GM11168 (cell line): ENCODE measurements around the gene MAGI1.
"Not testable (repeated sequence)": the region's sequence is repeated elsewhere in the genome, so short reads cannot be mapped to it uniquely, and the experiment has no call there.

Experiments
- in situ Hi-C: fragments of 300-500 bp; cut with MboI; formaldehyde crosslinking; loops from one replicate; pipeline ENCODE4 v1.12.0; 2022; ENCODE audit warnings: low sequenced_read_pairs; ENCODE audit not compliant: unreplicated experiment

The MAGI1 gene

GRCh38 chr3:65914740-65915367, 123.9 kb downstream of the MAGI1 start:
- in situ Hi-C loops: no loop called here

GRCh38 chr3:65914032-65914739, 124.5 kb downstream of the MAGI1 start:
- in situ Hi-C loops: no loop called here

- in situ Hi-C loops: no loop called here
These were observed 126.1 kb downstream of the MAGI1 start for GRCh38 chr3:65912647-65913046.

GRCh38 chr3:65908588-65908987, 130.1 kb downstream of the MAGI1 start:
- in situ Hi-C loops: no loop called here

- in situ Hi-C loops: no loop called here
These were observed 131.2 kb downstream of the MAGI1 start for GRCh38 chr3:65907232-65908130.

GRCh38 chr3:65905771-65906170, 132.9 kb downstream of the MAGI1 start:
- in situ Hi-C loops: no loop called here

- in situ Hi-C loops: no loop called here
These were observed 134.7 kb downstream of the MAGI1 start for GRCh38 chr3:65904016-65904415.

GRCh38 chr3:65902304-65902793, 136.4 kb downstream of the MAGI1 start:
- in situ Hi-C loops: no loop called here

GRCh38 chr3:65901226-65901625, 137.5 kb downstream of the MAGI1 start:
- in situ Hi-C loops: no loop called here

GRCh38 chr3:65899226-65899625, 139.5 kb downstream of the MAGI1 start:
- in situ Hi-C loops: no loop called here

GRCh38 chr3:65897766-65898165, 141.0 kb downstream of the MAGI1 start:
- in situ Hi-C loops: no loop called here

GRCh38 chr3:65896321-65896720, 142.4 kb downstream of the MAGI1 start:
- in situ Hi-C loops: no loop called here

GRCh38 chr3:65894679-65895453, 143.9 kb downstream of the MAGI1 start:
- in situ Hi-C loops: no loop called here

- in situ Hi-C loops: no loop called here
These were observed 144.6 kb downstream of the MAGI1 start for GRCh38 chr3:65894126-65894525.

GRCh38 chr3:65893631-65894030, 145.1 kb downstream of the MAGI1 start:
- in situ Hi-C loops: no loop called here

GRCh38 chr3:65891477-65891876, 147.2 kb downstream of the MAGI1 start:
- in situ Hi-C loops: not testable (repeated sequence)

- in situ Hi-C loops: no loop called here
These were observed 148.4 kb downstream of the MAGI1 start for GRCh38 chr3:65890328-65890727.

- in situ Hi-C loops: no loop called here
These were observed 149.0 kb downstream of the MAGI1 start for GRCh38 chr3:65889707-65890099.

- in situ Hi-C loops: no loop called here
These were observed 149.6 kb downstream of the MAGI1 start for GRCh38 chr3:65888980-65889706.
